GM10847 (cell line): ENCODE measurements around the gene ZMYM2.

Source experiments
- POLR2A ChIP-seq: IDR thresholded peaks from 2 replicates; pipeline ENCODE4 v1.6.1; 2011; ENCODE audit not compliant: insufficient read length; ENCODE audit errors: extremely low read depth

Gene ZMYM2

DNA sequence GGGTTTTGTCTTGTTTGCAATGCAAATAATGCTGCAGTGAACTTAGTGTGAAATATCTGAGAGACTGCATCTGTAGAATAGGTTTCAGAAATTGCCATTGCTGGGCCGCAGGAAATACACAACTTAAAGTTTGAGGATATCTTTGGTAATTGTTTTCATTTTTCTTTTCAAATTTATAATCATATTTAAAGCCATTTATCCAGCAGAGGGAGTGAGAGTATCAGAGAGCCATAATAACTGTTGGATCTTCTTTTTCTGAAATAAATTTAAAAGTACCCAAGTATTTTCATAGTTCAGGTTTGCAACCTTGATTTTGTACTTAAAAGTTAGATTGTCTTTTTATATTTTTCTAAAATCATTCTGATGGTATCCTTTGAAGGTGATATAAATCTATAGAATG, 99.4 kb downstream of the ZMYM2 start:
- TF ChIP-seq POLR2A = no peak

DNA sequence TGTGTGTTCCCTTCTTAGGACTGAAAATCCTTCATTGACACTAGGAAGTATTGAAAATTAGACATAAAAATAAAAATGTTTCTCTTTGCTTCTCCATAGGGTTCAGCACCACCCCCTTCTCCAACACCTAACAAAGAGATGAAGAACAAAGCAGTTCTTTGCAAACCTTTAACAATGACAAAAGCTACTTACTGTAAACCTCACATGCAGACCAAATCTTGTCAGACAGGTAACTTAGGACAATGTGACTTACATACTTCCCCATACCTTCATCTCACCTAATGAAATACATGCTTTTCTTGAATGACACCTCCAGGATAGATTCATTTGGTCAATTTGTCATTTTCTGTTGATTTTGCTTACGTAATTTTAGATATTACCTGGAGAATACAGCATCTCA, 99.9 kb downstream of the ZMYM2 start:
- no peak for TF ChIP-seq POLR2A

DNA sequence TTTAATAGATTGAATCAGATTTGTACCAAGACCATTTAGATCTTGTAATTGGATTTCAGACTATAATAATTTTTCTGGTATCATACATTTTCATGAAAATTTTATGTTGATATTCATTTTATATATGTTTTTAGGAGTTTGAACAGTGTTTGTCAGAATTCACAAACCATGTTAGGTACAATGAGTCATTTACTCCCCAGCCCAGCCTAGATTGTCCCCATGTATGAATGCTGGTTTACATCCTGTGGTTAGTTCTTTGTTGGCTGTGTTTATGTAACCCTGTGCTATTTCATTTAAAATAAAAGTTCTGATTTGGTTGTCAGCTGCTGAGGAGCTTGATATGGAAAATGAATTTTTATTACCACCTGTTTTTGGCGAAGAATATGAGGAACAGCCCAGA, 105.6 kb downstream of the ZMYM2 start:
- TF ChIP-seq POLR2A = no peak

DNA sequence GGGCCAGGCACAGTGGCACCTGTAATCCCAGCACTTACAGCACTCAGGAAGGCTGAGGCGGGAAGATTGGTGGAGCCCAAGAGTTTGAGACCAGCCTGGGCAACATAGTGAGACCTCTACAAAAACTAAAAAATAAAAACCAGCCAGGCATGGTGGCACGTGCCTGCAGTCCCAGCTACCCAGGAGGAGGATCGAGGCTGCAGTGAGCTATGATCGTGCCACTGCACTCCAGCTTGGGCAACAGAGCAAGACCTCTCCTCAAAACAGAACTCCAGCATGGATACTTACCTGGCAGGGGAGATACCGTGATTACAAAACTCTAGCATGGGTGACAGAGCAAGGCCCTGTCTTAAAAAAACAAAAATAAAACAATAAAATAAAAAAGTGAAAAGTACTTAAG, 107.0 kb downstream of the ZMYM2 start:
- no peak for TF ChIP-seq POLR2A

DNA sequence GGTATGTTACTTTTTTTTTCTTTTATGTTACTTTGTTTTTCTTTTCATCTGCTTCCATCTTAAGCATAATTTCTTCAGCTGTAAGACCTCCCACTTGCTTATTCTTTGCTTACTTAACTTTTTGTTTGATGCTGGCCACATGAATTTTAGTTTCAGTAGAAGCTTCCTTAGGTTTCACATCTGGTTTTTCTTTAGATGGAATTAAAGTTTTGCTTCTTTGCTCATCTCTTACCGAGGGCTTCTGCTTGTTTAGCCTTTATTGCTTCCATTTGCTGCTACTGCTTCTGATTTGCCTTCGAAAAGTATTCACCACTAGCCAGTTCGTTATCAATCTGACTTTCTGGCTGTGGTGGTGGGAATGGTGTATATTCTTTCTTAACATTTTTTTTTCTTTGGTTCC, 111.4 kb downstream of the ZMYM2 start:
- TF ChIP-seq POLR2A = no peak

DNA sequence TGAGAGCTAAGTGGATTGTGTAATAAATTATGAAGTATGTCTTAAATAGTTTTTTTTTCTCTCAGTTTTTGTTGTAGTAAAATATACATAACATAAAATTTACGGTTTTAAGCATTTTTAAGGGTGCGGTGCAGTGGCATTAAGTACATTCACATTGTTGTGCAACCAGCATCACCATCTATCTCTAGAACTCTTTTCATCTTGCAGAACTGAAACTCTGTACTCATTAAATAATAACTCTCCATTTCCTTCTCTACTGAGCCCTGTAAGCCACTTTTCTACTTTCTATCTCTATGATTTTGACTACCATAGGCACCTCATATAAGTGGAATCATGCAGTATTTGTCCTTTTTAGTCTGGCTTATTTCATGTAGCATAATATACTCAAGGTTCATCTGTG, 115.2 kb downstream of the ZMYM2 start:
- no peak for TF ChIP-seq POLR2A

DNA sequence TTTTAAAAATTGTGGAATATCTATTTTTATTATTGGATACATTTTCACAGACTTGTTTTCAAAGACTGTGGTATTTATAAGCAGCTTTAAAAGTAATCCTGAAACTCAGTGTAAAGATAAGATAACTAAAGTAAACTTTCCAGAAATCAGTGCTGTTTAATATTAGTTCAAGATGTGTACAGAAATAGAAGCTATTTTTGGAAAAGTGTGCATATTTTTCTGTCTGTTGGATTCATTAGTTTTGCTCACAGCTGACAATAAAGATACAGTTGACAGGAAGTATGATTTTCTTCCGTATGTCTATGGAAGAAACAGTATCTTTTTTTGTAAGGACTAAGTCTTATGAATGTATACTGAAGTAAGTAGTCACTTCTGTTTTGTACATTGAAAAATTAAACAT, 116.4 kb downstream of the ZMYM2 start:
- TF ChIP-seq POLR2A = no peak

DNA sequence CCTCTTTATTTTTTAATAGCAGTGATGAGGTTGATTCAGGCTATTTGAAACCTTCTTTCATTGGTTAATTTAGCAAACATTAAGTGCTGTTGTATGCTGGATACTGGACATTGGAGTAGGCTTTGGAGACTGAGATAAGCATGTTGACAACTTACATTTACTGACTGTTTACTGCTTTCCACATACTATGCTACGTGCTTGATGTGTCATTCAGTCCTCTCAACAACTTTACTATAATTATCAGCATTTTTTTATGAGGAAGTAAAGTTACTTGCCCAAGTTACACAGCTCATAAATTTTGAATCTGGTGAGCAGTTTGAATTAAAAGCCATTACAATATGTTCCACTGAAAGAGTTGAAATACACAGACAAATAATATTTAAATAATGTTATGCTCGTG, 118.6 kb downstream of the ZMYM2 start:
- TF ChIP-seq POLR2A = no peak

DNA sequence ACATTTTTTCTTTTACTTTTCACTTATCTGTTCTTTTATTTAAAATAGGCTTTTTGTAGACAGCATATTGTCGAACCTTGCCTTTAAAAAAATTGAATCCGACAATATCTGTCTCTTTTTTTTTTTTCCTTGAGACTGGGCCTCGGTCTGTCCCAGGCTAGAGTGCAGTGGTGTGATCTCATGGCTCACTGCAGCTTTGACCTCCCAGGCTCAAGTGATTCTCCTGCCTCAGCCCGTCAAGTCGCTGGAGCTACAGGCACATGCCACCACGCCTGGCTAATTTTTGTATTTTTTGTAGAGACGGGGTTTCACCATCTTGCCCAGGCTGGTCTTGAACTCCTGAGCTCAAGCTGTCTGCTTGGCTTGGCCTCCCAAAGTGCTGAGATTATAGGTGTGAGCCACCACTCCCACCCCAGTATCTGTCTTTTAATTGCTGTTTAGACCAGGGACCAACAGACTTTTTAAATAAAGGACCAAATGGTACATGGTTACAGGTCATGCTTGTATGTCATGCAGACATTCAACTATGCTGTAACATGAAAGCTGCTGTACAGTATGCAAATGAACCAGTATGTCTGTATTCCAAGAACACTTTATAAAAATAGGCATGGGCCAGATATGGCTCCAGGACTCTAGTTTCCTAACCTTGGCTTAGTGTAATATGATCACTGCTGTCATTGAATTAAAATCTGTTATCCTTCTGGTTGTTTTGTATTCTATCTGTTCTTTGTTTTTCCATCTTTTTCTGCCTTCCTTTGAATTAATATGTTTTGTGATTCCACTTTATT, 122.0 kb downstream of the ZMYM2 start:
- TF ChIP-seq POLR2A = no peak

DNA sequence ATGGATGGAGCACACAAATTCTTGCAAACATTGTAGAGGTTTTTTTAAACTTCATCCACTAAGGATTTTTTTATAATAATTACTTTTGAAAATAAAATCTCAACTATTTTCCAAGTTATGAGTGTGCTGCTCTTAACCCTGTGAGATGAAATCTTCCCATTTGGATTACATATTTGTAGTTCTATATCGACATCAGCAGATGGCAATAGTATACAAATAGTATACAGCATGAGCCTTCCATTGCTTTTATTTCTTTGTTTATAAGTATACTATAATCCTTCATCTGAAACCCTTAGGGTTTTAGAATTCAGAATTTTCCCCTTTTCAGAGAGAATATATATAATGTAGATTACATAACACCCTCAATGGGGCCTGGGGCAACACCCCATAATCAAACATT, 131.8 kb downstream of the ZMYM2 start:
- TF ChIP-seq POLR2A = no peak

DNA sequence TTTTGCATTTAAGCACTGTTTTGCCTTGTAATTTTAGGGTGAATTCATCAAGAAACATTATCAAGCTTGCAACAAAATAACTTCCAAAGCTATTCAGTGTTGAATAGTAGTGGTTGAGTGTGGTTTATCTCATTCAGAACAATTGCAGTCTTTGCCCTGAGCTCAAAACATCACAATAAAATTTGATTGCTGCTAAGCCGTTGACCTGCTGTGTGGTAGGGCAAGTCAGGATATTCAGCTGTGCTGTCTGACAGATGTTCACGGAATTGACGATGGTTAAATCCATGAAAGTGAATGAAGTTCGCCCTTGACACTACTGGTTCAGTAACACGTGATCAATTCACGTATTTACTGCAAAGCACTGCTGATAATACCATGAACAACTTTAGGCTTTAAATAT, 135.4 kb downstream of the ZMYM2 start:
- TF ChIP-seq POLR2A = no peak

DNA sequence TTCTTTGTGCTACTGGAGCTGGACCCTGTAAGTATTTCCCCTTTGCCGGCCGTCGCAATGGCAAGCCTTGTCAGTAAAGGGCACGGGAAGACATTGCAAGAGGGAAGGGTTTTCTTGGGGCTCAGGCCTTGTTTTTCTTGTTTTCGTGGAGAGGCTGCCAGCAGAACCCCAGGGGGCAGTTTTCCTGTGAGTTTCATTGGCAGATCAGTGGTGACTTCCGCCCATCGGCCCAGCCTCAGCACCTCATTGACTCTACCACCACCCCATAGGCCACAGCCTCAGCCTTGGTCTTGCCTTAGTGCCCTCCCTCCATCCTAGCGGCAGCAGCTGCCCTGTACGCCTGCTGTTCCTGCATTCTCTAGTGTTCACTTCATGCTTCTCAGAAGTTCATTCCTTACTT, 140.8 kb downstream of the ZMYM2 start:
- TF ChIP-seq POLR2A = no peak

DNA sequence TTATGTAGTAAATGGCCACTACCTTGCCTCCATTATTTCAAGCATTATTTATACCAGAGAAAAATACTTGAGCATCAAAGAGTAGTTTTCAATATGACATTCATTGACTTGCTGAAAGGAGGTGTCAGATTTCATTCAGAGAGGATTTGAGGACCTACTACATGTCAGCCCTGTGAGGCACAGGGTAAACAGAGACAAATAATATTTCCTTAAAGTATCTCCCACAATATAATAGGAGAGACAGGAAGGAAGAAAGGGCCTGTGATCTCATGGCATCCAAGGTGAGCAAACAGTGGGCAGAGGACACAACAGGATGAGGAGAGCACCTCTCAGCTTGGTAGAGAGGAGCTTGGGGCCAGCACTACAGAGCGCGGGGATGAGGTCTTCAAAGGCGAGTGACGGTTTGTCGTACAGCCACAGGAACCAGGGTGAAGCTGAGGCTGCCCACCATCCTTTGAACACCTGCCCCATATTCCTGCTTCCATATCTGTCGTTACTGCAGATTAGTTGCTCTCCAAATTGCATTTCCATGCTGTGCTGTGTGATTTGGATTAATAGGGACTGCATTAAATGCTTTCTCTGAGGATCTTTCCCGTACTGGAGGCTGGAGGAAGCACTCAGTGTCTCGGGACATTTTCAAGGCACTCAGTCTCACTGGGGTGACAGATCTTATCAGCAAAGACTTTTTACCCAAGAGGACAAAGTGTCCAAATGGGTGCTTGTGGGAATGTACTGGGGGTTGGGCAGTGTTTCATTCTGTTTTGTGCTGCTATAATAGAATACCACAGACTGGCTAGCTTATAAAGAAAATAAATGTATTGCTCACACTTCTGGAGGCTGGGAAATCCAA, 143.2 kb downstream of the ZMYM2 start:
- TF ChIP-seq POLR2A = no peak

DNA sequence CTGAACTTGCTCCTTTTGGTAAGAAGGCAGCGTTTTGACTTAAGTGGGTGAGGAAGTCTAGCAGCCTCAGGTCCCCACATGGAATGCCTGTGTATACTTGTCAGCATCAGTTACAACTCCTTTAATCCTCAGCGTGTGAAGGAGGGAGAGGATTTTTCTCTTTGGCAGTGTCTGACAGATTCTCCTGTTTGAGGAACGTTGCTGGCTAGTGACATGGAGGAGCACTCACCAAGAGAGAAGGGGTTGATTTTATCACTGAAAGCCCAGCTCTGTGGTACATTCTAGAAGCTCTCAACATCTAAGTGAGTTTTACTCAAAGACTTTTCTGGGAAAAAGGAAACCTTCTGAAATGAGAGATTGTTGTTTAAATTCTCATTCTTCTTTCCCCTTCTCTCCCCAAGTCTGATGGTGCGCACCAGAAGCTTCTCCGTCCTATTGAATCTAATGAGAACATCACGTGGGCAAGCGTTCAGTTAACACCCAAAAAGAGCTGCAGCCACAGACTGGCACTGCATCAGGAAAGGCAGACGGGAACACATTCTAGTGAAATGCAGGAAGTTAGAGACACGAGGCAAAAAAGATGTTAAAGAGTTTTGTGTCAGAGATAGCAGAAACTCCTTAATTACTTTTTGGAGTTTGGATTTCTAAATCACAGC, 144.1 kb downstream of the ZMYM2 start:
- TF ChIP-seq POLR2A = no peak

DNA sequence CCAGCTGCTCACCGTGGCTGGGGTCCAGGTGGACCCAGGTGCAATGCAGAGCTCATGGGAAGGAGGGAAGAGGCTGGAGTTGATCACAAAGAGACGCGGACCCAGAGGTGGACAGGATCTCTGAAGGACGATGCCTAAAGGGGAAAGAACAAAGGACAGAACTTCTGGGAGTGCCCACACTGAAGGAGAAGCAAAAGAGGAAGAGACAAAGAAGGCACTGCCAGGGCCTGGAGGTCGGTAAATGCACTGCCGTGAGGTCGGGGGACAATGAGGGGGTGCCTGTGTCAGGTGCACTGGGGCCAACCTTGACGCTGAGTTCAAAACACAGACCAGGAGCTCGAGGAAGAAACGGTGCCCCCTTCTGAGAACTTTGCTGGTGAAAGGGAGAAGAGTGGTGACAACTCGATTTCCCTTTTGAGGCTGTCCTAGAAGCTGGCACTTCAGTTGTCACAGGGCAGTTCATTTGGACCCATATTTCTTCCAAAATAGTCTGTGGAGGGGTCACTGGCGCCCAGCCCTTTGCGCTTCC, 146.7 kb downstream of the ZMYM2 start:
- no peak for TF ChIP-seq POLR2A

DNA sequence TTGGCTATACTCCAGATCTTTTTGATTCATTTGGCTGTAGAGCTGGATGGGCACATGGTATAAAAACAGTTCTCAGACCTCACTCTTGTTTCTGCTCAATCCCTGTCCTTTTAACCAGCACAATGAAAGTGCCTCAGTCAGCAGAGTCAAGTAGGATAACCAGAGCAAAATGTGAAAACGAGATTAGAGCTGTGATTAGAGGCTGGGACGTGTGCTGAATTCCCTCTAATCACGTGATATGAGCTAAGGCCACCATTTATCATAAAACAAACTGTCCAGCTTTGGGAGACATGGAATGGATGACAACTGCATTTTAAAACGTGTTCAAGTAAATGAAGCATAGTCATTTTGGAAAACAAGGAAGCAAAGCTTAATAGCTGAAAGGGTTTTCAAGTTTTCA, 148.2 kb downstream of the ZMYM2 start:
- TF ChIP-seq POLR2A = no peak
